ENCODE data around the gene INPP4B. TPM values are rescaled to one million over a fixed set of nuclear protein-coding genes. Genes with fewer than 3 reads are reported as not detected.

INPP4B gene
- total and polyA plus RNA-seq, 2 of the 4 experiments (the other 2 are of a cell fraction), result 1.8 to 14.0 TPM

GRCh38 chr4:142548491-142548890 lies 297.6 kb downstream of the INPP4B start:
- no CpG with 5 or more reads among the region's 1 CpG for WGBS, 2 experiments (ENCODE audit: extremely low coverage in 2 of 2, insufficient read length in 1 of 2)
- Histone ChIP-seq H3K4me1 (ENCODE audit: control insufficient read depth, insufficient read depth, low read length) (peaks cover 7% of the 10 kb centered on the region; the same call in 1 of the 2 replicates), H2BK20ac (ENCODE audit: low read depth, low read length) (no peak overlapping the region), H3K36me3 (ENCODE audit: control insufficient read depth, insufficient read depth, low read length) (no peaks in the 10 kb centered on the region), H3K4me3 (ENCODE audit: insufficient read depth, low read depth, low read length) (no peak overlapping the region), H3K4ac (ENCODE audit: low read depth, low read length) (no peak overlapping the region), H3K9me3 (ENCODE audit: control insufficient read depth, insufficient read depth, low read length) (no peaks in the 10 kb centered on the region), H4K91ac (ENCODE audit: insufficient read depth, low read depth, low read length) (no peak overlapping the region), H3K79me1 (ENCODE audit: low read depth in 1 of 2, low read length in 2 of 2) (no peaks in the 10 kb centered on the region), H2BK15ac (ENCODE audit: low read depth, low read length) (no peak overlapping the region), H3K23ac (ENCODE audit: low read depth, low read length) (no peak overlapping the region), H3K9ac (ENCODE audit: low read depth, low read length) (no peak overlapping the region), H3K14ac (replicated peaks; ENCODE audit: low read depth, low read length) (no peak overlapping the region), H3K56ac (ENCODE audit: extremely low read depth, insufficient read depth, low read length) (no peak overlapping the region), H2AK9ac (replicated peaks; ENCODE audit: low read depth, low read length, poor library complexity) (no peak overlapping the region), H3K9me1 (ENCODE audit: insufficient read depth, low read length) (no peaks in the 10 kb centered on the region), H3K18ac (ENCODE audit: low read depth, low read length) (no peak overlapping the region), H2AFZ (replicated peaks; ENCODE audit: low read length, poor library complexity) (no peak overlapping the region), H4K8ac (ENCODE audit: low read depth in 2 of 2, low read length in 2 of 2) (no peak overlapping the region), H2BK120ac (ENCODE audit: low read depth, low read length) (no peak overlapping the region), H2BK5ac (ENCODE audit: low read depth, low read length, poor library complexity, severe bottlenecking) (no peak overlapping the region), H4K20me1 (ENCODE audit: insufficient read depth, low read length) (no peaks in the 10 kb centered on the region), H3K27me3 (ENCODE audit: control insufficient read depth, insufficient read depth, low read length) (no peaks in the 10 kb centered on the region), H3K4me2 (ENCODE audit: low read depth, low read length) (no peak overlapping the region), H2AK5ac (ENCODE audit: low read depth, low read length) (no peak overlapping the region), H4K5ac (ENCODE audit: low read depth, low read length) (no peak overlapping the region), H3K27ac (ENCODE audit: insufficient read depth, low read length) (no peak overlapping the region)
- TF ChIP-seq RCOR1 (IDR thresholded peaks at IDR 0.05; ENCODE audit: insufficient replicate concordance, low read length) (no peak), CTCF (conservative IDR thresholded peaks at IDR 0.05; ENCODE audit: low read depth, low read length) (no peak), CEBPB (IDR thresholded peaks at IDR 0.05; ENCODE audit: low read depth, low read length) (no peak), CHD1 (IDR thresholded peaks at IDR 0.05; ENCODE audit: low read depth, low read length) (no peak), BHLHE40 (IDR thresholded peaks at IDR 0.05; ENCODE audit: low read depth, low read length) (no peak), MAZ (IDR thresholded peaks at IDR 0.05; ENCODE audit: borderline replicate concordance, low read depth, low read length) (no peak), POLR2A (IDR thresholded peaks at IDR 0.05; ENCODE audit: low read depth, low read length) (no peak), RAD21 (IDR thresholded peaks at IDR 0.05; ENCODE audit: low read length) (no peak), FOS (IDR thresholded peaks at IDR 0.05; ENCODE audit: low read depth, low read length) (no peak), MXI1 (IDR thresholded peaks at IDR 0.05; ENCODE audit: borderline replicate concordance, low read depth, low read length) (no peak), RFX5 (IDR thresholded peaks at IDR 0.05; ENCODE audit: low read depth, low read length) (no peak), MAFK (IDR thresholded peaks at IDR 0.05; ENCODE audit: low read depth, low read length) (no peak), USF2 (IDR thresholded peaks at IDR 0.05; ENCODE audit: low read depth, low read length) (no peak)
- POLR2A ChIA-PET (ENCODE audit: unreplicated experiment), result no interaction called here
- CTCF ChIA-PET, result no interaction called here
- no TSS peak for BruUV-seq (replicated peaks)
- dilution Hi-C loops (cut with HindIII; ENCODE audit: low sequenced_read_pairs, unreplicated experiment) (no loop called here), in situ Hi-C loops (cut with MboI; ENCODE audit: low sequenced_read_pairs) (no loop called here), intact Hi-C loops (cut with micrococcal nuclease) (no loop called here)
- ATAC-seq (ENCODE audit: low read depth) (no peak), DNase-seq (no peak)
